Lower lobe of right lung (tissue), 2 donors: ENCODE measurements around the gene PDGFC. TPM values are rescaled to one million over a fixed set of nuclear protein-coding genes. Genes with fewer than 3 reads are reported as not detected.
A peak's percentile ranks its signal among the peaks of the same experiment; 100 is the strongest.

Experiments
- ATAC-seq, 2 donors: fragments of 200-7000 bp; cut with Tn5 transposase; one replicate each; pipeline ENCODE4 v1.9.1; 2020 to 2022; ENCODE audit warnings: mild to moderate bottlenecking in 2 of 2, moderate library complexity in 2 of 2
- DNase-seq: peaks from one replicate; pipeline ENCODE4 v3.0.0-alpha.2; 2020
- H3K27ac ChIP-seq: fragments of 200-600 bp; one replicate; pipeline ENCODE4 v1.8.0; 2022
- H3K27me3 ChIP-seq: fragments of 200-600 bp; one replicate; pipeline ENCODE4 v1.8.0; 2022; ENCODE audit warnings: low read depth
- H3K36me3 ChIP-seq: fragments of 200-600 bp; one replicate; pipeline ENCODE4 v1.8.0; 2022; ENCODE audit warnings: mild to moderate bottlenecking
- H3K4me1 ChIP-seq: fragments of 200-600 bp; one replicate; pipeline ENCODE4 v1.8.0; 2022
- H3K4me3 ChIP-seq: fragments of 200-600 bp; one replicate; pipeline ENCODE4 v1.8.0; 2022; ENCODE audit warnings: mild to moderate bottlenecking
- H3K9me3 ChIP-seq: fragments of 200-600 bp; one replicate; pipeline ENCODE4 v1.8.0; 2022
- intact Hi-C: fragments of 100-400 bp; cut with DNase I; formaldehyde crosslinking; loops from one replicate; pipeline ENCODE4 v1.11.0; 2022
- total RNA-seq: library from RNA; stranded (reverse); fragmentation: NEBNext Ultra II Directional; extraction: Animal tissue kit (Norgen Biotek cat#: 25700); gene quantifications from one replicate; pipeline ENCODE4 v1.2.1, GENCODE V29; 2021
- TF ChIP-seq, protein P1 (sequence below): fragments of 200-600 bp; IDR thresholded peaks from one replicate; pipeline ENCODE4 v1.8.0; 2022; ENCODE audit warnings: antibody characterized with exemption, mild to moderate bottlenecking
- donor health status: DM: no; HTN: yes; CAD: no; lungs with severe emphysema.

PDGFC gene
- total RNA-seq, 1 donor from 2014 or later = 30.6 TPM

DNA sequence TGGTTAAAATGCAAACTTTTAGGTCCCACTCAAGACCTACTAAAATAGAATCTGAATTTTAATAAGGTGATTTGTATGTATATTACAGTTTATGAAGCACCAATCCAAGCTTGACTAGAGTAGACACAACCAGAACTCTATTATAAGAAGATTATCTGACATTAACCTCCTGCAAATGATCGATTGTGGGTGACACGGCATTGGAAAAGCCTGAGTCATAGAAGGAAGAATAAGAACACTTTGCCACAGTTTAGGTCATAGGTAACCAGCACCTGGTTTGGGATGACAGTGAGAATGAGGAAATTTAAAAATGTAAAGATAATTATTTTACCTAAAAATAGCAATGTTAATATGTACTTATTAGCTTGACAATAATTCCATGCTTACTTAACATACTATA is 15.2 kb downstream of the PDGFC start:
- Histone ChIP-seq H3K27me3 (no peaks in the 10 kb centered on the region), H3K27ac (no peak overlapping the region), H3K4me1 (peaks cover 15% of the 10 kb centered on the region), H3K4me3 (no peak overlapping the region), H3K9me3 (no peaks in the 10 kb centered on the region), H3K36me3 (no peaks in the 10 kb centered on the region)
- intact Hi-C loops = no loop called here
- TF ChIP-seq, protein P1, sequence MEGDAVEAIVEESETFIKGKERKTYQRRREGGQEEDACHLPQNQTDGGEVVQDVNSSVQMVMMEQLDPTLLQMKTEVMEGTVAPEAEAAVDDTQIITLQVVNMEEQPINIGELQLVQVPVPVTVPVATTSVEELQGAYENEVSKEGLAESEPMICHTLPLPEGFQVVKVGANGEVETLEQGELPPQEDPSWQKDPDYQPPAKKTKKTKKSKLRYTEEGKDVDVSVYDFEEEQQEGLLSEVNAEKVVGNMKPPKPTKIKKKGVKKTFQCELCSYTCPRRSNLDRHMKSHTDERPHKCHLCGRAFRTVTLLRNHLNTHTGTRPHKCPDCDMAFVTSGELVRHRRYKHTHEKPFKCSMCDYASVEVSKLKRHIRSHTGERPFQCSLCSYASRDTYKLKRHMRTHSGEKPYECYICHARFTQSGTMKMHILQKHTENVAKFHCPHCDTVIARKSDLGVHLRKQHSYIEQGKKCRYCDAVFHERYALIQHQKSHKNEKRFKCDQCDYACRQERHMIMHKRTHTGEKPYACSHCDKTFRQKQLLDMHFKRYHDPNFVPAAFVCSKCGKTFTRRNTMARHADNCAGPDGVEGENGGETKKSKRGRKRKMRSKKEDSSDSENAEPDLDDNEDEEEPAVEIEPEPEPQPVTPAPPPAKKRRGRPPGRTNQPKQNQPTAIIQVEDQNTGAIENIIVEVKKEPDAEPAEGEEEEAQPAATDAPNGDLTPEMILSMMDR = no peak
- DNase-seq (no peak), ATAC-seq (no peak)

DNA sequence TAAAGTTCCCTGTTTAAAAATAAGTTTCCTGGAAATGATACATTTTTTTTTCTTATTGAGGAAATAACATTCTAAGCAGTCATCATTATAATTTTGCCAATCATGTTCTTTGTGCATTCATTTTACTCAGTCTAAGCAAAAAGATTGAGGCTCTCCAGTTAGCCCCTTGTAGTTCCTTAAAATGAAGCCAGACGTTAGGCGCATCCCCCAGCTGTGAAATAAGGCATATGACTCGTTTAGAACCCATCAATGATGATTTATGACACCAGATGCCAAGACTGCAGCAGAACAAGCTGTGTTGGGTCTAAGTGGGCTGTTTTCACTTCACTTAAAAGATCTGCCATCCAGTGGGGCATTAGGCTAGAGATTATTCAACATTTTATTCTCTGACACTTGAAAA is 17.0 kb downstream of the PDGFC start:
- DNase-seq (no peak), ATAC-seq (peak in 1 of 2 donors; percentile 66)
- Histone ChIP-seq H3K36me3 (no peaks in the 10 kb centered on the region), H3K9me3 (no peaks in the 10 kb centered on the region), H3K27ac (no peak overlapping the region), H3K4me3 (no peak overlapping the region), H3K27me3 (no peaks in the 10 kb centered on the region), H3K4me1 (peaks cover 21% of the 10 kb centered on the region)
- intact Hi-C loops = no loop called here
- TF ChIP-seq, protein P1 = no peak

DNA sequence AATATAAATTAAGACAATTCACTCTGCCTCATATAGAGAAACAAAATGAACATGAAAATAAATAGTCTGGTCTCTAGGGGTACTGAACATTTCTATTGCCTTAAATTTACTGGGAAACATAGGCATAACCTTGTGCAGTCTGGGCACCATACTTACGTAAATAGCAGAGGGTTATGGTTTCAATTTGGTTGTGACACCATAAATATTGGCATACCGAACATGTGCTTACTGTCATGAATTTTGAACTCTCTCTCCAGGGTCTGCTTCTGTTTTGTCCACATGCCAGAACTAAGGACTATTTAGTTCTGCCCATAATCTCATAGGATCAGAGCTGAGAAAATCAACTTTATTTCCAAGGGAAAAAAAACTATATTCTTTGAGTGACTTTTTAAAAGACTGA is 17.6 kb downstream of the PDGFC start:
- Histone ChIP-seq H3K27ac (no peak overlapping the region), H3K9me3 (no peaks in the 10 kb centered on the region), H3K4me3 (no peak overlapping the region), H3K36me3 (no peaks in the 10 kb centered on the region), H3K27me3 (no peaks in the 10 kb centered on the region), H3K4me1 (peaks cover 27% of the 10 kb centered on the region)
- TF ChIP-seq, protein P1 = no peak
- DNase-seq (no peak), ATAC-seq (no peak)
- intact Hi-C loops = no loop called here

DNA sequence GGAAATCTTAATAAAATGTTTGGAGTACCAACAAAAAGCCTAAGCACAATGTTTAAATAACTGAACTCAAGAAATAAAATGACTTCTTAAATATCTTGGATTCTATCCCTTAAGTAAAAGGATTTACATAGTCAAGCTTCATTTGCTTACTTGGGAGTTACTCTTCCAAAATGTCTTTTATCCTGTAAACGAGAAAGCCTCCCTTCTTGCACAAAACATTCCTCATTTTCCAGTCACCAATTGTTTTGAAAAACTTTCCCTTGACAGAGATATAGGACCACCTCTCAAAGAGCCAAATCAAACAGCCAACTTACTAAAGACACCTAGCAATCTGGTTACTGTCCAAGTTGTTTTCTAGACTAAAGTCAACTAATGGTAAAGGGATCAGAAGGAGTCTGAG is 18.6 kb downstream of the PDGFC start:
- ATAC-seq = no peak
- Histone ChIP-seq H3K4me3 (no peak overlapping the region), H3K9me3 (no peaks in the 10 kb centered on the region), H3K36me3 (no peaks in the 10 kb centered on the region), H3K27me3 (no peaks in the 10 kb centered on the region), H3K27ac (no peak overlapping the region), H3K4me1 (peaks cover 27% of the 10 kb centered on the region)
- intact Hi-C loops = no loop called here
- TF ChIP-seq, protein P1 = no peak
- no peak for DNase-seq

- Histone ChIP-seq H3K36me3 (no peaks in the 10 kb centered on the region), H3K27ac (no peak overlapping the region), H3K9me3 (no peaks in the 10 kb centered on the region), H3K4me1 (peaks cover 19% of the 10 kb centered on the region), H3K27me3 (no peaks in the 10 kb centered on the region), H3K4me3 (no peak overlapping the region)
- TF ChIP-seq, protein P1 = no peak
- DNase-seq (no peak), ATAC-seq (no peak)
- intact Hi-C loops = no loop called here
Observed at GRCh38 chr4:156952078-156952759, 19.4 kb downstream of the PDGFC start.
